GM21360 (cell line): ENCODE data around the gene FAM163A.

Source experiments
- ATAC-seq: cut with Tn5 transposase; IDR thresholded peaks from one replicate; pipeline ENCODE4 v1.9.1; 2021; ENCODE audit warnings: mild to moderate bottlenecking, moderate library complexity; ENCODE audit not compliant: unreplicated experiment

Gene FAM163A

GRCh38 chr1:179812501-179813292 lies 69.6 kb downstream of the FAM163A start:
- ATAC-seq: no peak

- no peak for ATAC-seq
These were observed 70.8 kb downstream of the FAM163A start for GRCh38 chr1:179813626-179814545.

- no peak for ATAC-seq
These were observed 71.4 kb downstream of the FAM163A start for GRCh38 chr1:179814546-179814838.

GRCh38 chr1:179815641-179816040 lies 72.5 kb downstream of the FAM163A start:
- no peak for ATAC-seq

GRCh38 chr1:179816196-179816960 lies 73.3 kb downstream of the FAM163A start:
- no peak for ATAC-seq

- no peak for ATAC-seq
These were observed 74.0 kb downstream of the FAM163A start for GRCh38 chr1:179817056-179817455.

- no peak for ATAC-seq
These were observed 74.7 kb downstream of the FAM163A start for GRCh38 chr1:179817789-179818188.

GRCh38 chr1:179818260-179818659 lies 75.2 kb downstream of the FAM163A start:
- no peak for ATAC-seq

- ATAC-seq: no peak
These were observed 75.7 kb downstream of the FAM163A start for GRCh38 chr1:179818743-179819173.

GRCh38 chr1:179820226-179820970 lies 77.3 kb downstream of the FAM163A start:
- ATAC-seq: no peak

GRCh38 chr1:179821524-179821923 lies 78.4 kb downstream of the FAM163A start:
- no peak for ATAC-seq

- no peak for ATAC-seq
These were observed 79.0 kb downstream of the FAM163A start for GRCh38 chr1:179822065-179822464.

- ATAC-seq: no peak
These were observed 80.6 kb downstream of the FAM163A start for GRCh38 chr1:179823693-179824092.

GRCh38 chr1:179824265-179824664 lies 81.2 kb downstream of the FAM163A start:
- no peak for ATAC-seq

GRCh38 chr1:179825206-179825605 lies 82.1 kb downstream of the FAM163A start:
- ATAC-seq: no peak

- ATAC-seq: no peak
These were observed 82.8 kb downstream of the FAM163A start for GRCh38 chr1:179825798-179826460.

GRCh38 chr1:179826626-179827280 lies 83.7 kb downstream of the FAM163A start:
- no peak for ATAC-seq

GRCh38 chr1:179828554-179829110 lies 85.5 kb downstream of the FAM163A start:
- no peak for ATAC-seq

GRCh38 chr1:179831225-179831624 lies 88.1 kb downstream of the FAM163A start:
- ATAC-seq: no peak
